Mesodermal cell (in vitro differentiated cells): Measurements from ENCODE around the gene ADCY3.

ENCODE experiments used
- H3K27ac ChIP-seq: 2 replicates; pipeline ENCODE4 v1.7.0; 2013; ENCODE audit warnings: mild to moderate bottlenecking, low read depth, low read length, moderate library complexity; ENCODE audit not compliant: severe bottlenecking
- H3K36me3 ChIP-seq: 2 replicates; pipeline ENCODE4 v1.7.1; 2013; ENCODE audit warnings: mild to moderate bottlenecking, low read length, moderate library complexity; ENCODE audit not compliant: control insufficient read depth, insufficient read depth
- H3K4me1 ChIP-seq: one replicate; pipeline ENCODE4 v1.7.1; 2013; ENCODE audit warnings: mild to moderate bottlenecking, low read length; ENCODE audit not compliant: insufficient read depth, control insufficient read depth, poor library complexity, severe bottlenecking
- H3K4me3 ChIP-seq: 2 replicates; pipeline ENCODE4 v1.7.0; 2013; ENCODE audit warnings: low read length, control low read depth, mild to moderate bottlenecking; ENCODE audit not compliant: insufficient read depth, poor library complexity, severe bottlenecking; ENCODE audit errors: extremely low read depth
- H3K9me3 ChIP-seq: 2 replicates; pipeline ENCODE4 v1.7.1; 2013; ENCODE audit warnings: mild to moderate bottlenecking, low read length, moderate library complexity; ENCODE audit not compliant: control insufficient read depth
- WGBS, 2 experiments: methylation state at CpG; one replicate each; pipeline ENCODE4 v1.1.5; 2013; ENCODE audit warnings: missing lambda C conversion rate in 2 of 2; ENCODE audit not compliant: insufficient coverage in 2 of 2; 5-methylcytosine and 5-hydroxymethylcytosine counted together

ADCY3 gene

GRCh38 chr2:24947561-24948157 lies 27.6 kb upstream of the ADCY3 start:
- peaks cover 37% of the 10 kb centered on the region for H3K36me3 ChIP-seq
- no peak overlapping the region for H3K4me3 ChIP-seq
- 90 to 100% methylated on average over 3 of the region's 3 CpGs for WGBS, 2 experiments
- H3K27ac ChIP-seq, result no peak overlapping the region
- no peaks in the 10 kb centered on the region for H3K4me1 ChIP-seq
- no peaks in the 10 kb centered on the region for H3K9me3 ChIP-seq

DNA sequence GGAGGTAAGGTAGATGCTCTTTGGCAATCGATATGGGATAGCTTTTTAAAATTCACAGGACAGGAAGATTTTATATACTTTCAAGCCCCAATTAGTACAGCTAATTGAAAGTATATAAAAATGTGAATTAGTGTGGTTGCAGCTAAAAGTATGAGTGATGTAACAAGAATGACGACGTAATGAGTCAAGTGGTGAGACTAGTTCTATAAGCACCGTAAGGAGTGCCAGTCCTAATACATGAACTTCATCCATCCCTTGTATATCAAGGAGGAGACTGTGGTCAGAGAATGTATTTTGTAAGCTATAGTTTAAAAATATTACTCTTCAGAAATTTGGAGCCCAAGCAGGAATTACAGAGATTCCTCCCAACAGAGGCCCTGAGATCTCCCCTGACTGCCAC lies 25.9 kb upstream of the ADCY3 start:
- peaks cover 33% of the 10 kb centered on the region for H3K36me3 ChIP-seq
- no peak overlapping the region for H3K4me3 ChIP-seq
- H3K27ac ChIP-seq, result no peak overlapping the region
- no peaks in the 10 kb centered on the region for H3K4me1 ChIP-seq
- no peaks in the 10 kb centered on the region for H3K9me3 ChIP-seq
- WGBS, 2 experiments, result no CpG with 5 or more reads among the region's 4 CpGs

DNA sequence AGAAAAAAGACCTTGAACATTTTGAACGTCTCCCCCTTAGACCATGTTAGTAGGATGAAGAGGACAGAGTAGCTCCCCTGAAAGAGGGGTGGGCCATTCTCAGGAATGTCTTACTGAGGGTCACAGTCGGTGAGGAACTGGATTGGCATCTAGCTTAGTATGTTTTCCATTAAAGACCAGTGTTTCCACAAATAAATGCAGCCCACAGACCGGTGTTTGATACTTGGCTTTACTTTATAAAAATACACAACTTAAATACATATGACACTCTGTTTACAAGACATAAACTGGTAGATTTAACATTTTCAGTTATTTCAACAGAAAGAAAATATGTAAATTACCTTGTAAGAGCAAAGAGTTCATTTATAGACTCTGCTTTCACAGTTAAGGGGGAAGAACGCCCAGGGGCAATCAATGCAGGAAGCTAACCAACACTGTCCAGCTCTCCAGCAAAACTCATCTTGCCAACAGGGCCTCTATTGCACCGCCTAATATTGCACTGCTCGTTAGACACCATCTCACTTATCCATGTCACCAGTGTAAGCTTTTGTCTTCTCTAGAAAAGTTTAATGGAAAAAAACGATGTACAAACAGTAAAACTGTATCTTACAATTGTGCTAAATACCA lies 23.5 kb upstream of the ADCY3 start:
- no peaks in the 10 kb centered on the region for H3K4me1 ChIP-seq
- H3K27ac ChIP-seq, result no peak overlapping the region
- H3K36me3 ChIP-seq, result peaks cover 28% of the 10 kb centered on the region
- no peaks in the 10 kb centered on the region for H3K9me3 ChIP-seq
- no peak overlapping the region for H3K4me3 ChIP-seq
- 100% methylated on average over 1 of the region's 7 CpGs; no CpG with 5 or more reads in 1 of the 2 experiments for WGBS, 2 experiments

- no peaks in the 10 kb centered on the region for H3K4me1 ChIP-seq
- H3K4me3 ChIP-seq, result no peak overlapping the region
- no peaks in the 10 kb centered on the region for H3K9me3 ChIP-seq
- H3K36me3 ChIP-seq, result no peaks in the 10 kb centered on the region
- 86 to 100% methylated on average over 1 to 2 of the region's 6 CpGs for WGBS, 2 experiments
- H3K27ac ChIP-seq, result no peak overlapping the region
Measured at GRCh38 chr2:24939353-24939752, 19.3 kb upstream of the ADCY3 start.

DNA sequence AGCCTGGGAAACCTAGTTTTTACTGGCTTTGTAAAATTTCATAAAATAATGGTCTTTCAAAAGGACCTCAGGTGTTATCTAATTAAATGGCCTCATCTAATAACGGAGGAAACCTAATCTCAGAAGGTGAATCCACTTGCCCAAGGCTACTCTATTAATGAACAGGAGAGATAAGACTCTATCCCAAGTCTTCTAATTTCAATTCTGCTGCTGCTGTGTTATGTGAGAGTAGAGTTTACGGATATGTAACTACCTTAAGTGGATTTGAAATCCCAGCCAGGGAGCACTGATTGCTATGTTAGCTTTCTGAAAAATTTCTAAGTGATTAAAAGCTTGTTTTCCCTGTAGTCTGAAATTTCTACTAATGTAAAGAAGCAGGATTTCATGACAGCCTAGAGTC lies 17.2 kb upstream of the ADCY3 start:
- no peaks in the 10 kb centered on the region for H3K4me1 ChIP-seq
- H3K4me3 ChIP-seq, result no peak overlapping the region
- no peaks in the 10 kb centered on the region for H3K36me3 ChIP-seq
- 100% methylated on average over 1 of the region's 2 CpGs for WGBS, 2 experiments
- no peaks in the 10 kb centered on the region for H3K9me3 ChIP-seq
- no peak overlapping the region for H3K27ac ChIP-seq

GRCh38 chr2:24935145-24935544 lies 15.1 kb upstream of the ADCY3 start:
- Histone ChIP-seq H3K27ac (no peak overlapping the region), H3K4me1 (peaks cover 10% of the 10 kb centered on the region), H3K4me3 (no peak overlapping the region), H3K36me3 (no peaks in the 10 kb centered on the region), H3K9me3 (no peaks in the 10 kb centered on the region)
- WGBS, 2 experiments, result 80 to 93% methylated on average over 3 to 4 of the region's 5 CpGs

DNA sequence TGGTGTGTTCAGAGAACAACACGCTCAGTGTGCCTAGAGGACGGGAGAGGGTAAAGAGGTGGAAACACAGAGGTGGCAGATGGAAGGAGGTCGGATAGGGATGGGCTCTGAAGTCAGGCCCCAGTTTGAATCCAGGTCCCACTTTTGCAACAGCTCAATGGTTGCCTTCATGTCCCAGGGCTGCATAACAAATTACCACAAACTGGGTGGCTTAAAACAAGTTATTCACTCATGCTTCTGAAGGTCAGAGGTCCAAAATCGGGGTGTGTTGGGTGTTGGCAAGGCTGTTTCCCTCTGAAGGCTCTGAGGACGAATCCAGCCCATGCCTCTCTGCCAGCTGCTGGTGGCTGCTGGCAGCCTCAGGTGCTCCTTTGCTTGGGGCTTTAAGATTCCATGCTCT lies 12.7 kb upstream of the ADCY3 start:
- H3K4me3 ChIP-seq, result no peak overlapping the region
- H3K4me1 ChIP-seq, result peaks cover 10% of the 10 kb centered on the region
- no peak overlapping the region for H3K27ac ChIP-seq
- no peaks in the 10 kb centered on the region for H3K9me3 ChIP-seq
- WGBS, 2 experiments, result 87 to 96% methylated on average over 5 of the region's 5 CpGs
- H3K36me3 ChIP-seq, result no peaks in the 10 kb centered on the region

DNA sequence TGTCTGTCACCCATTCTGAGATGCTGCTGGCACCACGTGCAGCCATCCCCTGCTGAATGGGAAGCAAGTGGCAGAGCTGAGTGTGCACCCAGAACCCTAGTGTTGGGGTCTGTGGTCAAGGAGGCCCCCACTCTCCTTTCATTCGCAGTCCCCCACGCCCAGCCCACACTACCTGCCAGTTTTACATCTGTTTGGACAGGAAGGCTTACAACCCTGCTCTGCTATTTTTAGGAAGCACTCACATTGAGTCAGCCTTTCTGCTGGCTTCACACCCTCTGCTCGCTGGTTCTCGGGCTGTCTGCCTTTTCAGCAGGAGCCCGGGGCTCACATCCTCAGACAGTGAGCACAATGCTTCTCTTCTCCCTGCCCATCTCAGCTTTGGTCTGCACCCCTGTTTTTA lies 10.7 kb upstream of the ADCY3 start:
- H3K9me3 ChIP-seq, result no peaks in the 10 kb centered on the region
- no peak overlapping the region for H3K27ac ChIP-seq
- no peak overlapping the region for H3K4me3 ChIP-seq
- H3K36me3 ChIP-seq, result no peaks in the 10 kb centered on the region
- H3K4me1 ChIP-seq, result peaks cover 10% of the 10 kb centered on the region
- WGBS, 2 experiments, result 47 to 54% methylated on average over 6 of the region's 6 CpGs

- H3K36me3 ChIP-seq, result no peaks in the 10 kb centered on the region
- H3K4me1 ChIP-seq, result peaks cover 10% of the 10 kb centered on the region
- H3K27ac ChIP-seq, result no peak overlapping the region
- 83 to 100% methylated on average over 1 of the region's 3 CpGs for WGBS, 2 experiments
- no peaks in the 10 kb centered on the region for H3K9me3 ChIP-seq
- no peak overlapping the region for H3K4me3 ChIP-seq
Measured at GRCh38 chr2:24929230-24929629, 9.2 kb upstream of the ADCY3 start.

- peaks cover 10% of the 10 kb centered on the region for H3K4me1 ChIP-seq
- no peaks in the 10 kb centered on the region for H3K9me3 ChIP-seq
- H3K36me3 ChIP-seq, result no peaks in the 10 kb centered on the region
- H3K27ac ChIP-seq, result no peak overlapping the region
- no peak overlapping the region for H3K4me3 ChIP-seq
Measured at GRCh38 chr2:24928036-24928435, 8.0 kb upstream of the ADCY3 start.

- WGBS, 2 experiments, result 71 to 77% methylated on average over 30 to 31 of the region's 33 CpGs
- Histone ChIP-seq H3K9me3 (no peaks in the 10 kb centered on the region), H3K27ac (no peak overlapping the region), H3K36me3 (no peaks in the 10 kb centered on the region), H3K4me1 (peaks cover 10% of the 10 kb centered on the region), H3K4me3 (no peak overlapping the region)
Measured at GRCh38 chr2:24926602-24927252, 6.7 kb upstream of the ADCY3 start.
